Upper lobe of left lung (tissue), 6 donors: ENCODE results near the gene TEDC2. TPM values are rescaled to one million over a fixed set of nuclear protein-coding genes. Genes with fewer than 3 reads are reported as not detected.

Source experiments
- ATAC-seq, 2 donors: fragments of 200-7000 bp; cut with Tn5 transposase; one replicate each; pipeline ENCODE4 v1.9.1; 2022; ENCODE audit warnings: mild to moderate bottlenecking in 2 of 2, moderate library complexity in 2 of 2; ENCODE audit not compliant: low FRiP score in 2 of 2
- DNase-seq, 2 donors: peaks; one replicate each; pipeline ENCODE4 v3.0.0-alpha.2; 2019 to 2020
- H3K27ac ChIP-seq, 4 donors: fragments of 200-600 bp; sonication (generic); one replicate each; pipeline ENCODE4 v1.5.1; 2016 to 2019
- H3K27me3 ChIP-seq, 4 donors: fragments of 200-600 bp; sonication (generic); one replicate each; pipeline ENCODE4 v1.5.1; 2017 to 2019
- H3K36me3 ChIP-seq, 4 donors: fragments of 200-600 bp; sonication (generic); one replicate each; pipeline ENCODE4 v1.5.1; 2016 to 2019
- H3K4me1 ChIP-seq, 4 donors: fragments of 200-600 bp; sonication (generic); one replicate each; pipeline ENCODE4 v1.5.1; 2018 to 2019
- H3K4me3 ChIP-seq, 4 donors: fragments of 200-600 bp; sonication (generic); one replicate each; pipeline ENCODE4 v1.5.1; 2017 to 2019; ENCODE audit warnings: mild to moderate bottlenecking in 2 of 4, moderate library complexity in 1 of 4
- H3K9me3 ChIP-seq, 4 donors: fragments of 200-600 bp; sonication (generic); one replicate each; pipeline ENCODE4 v1.5.1; 2018 to 2019
- EP300 ChIP-seq, 4 donors: sonication (generic); formaldehyde crosslinking; IDR thresholded peaks; one replicate each; pipeline ENCODE4 v1.5.1; 2017; ENCODE audit warnings: antibody characterized with exemption in 4 of 4, control low read depth in 2 of 4
- POLR2A ChIP-seq, 4 donors: fragments of 450-650 bp; IDR thresholded peaks; one replicate each; pipeline ENCODE4 v1.5.1; 2016 to 2017; ENCODE audit warnings: antibody characterized with exemption in 4 of 4, mild to moderate bottlenecking in 2 of 4
- POLR2AphosphoS5 ChIP-seq, 2 donors: sonication (generic); formaldehyde crosslinking; IDR thresholded peaks; one replicate each; pipeline ENCODE4 v1.5.1; 2017; ENCODE audit warnings: antibody characterized with exemption in 2 of 2
- WGBS, 2 donors: methylation state at CpG; one replicate each; pipeline ENCODE4 v1.1.5; 2017 to 2018; 5-methylcytosine and 5-hydroxymethylcytosine counted together
- total RNA-seq, 6 donors: library from RNA; depleted of rRNA in 4 of 6; stranded (reverse); fragments of >200 nt in 4 of 6; gene quantifications; one replicate each; pipeline versions ENCODE4 v1.1.0 to v1.2.1, GENCODE V29; 2016 to 2021
- TF ChIP-seq, protein P1 (sequence below), 6 experiments: fragments of 450-650 bp in 4 of 6; fragments of 200-600 bp in 2 of 6; sonication (generic) in 2 of 6; IDR thresholded peaks; one replicate each; pipeline ENCODE4 v1.5.1; 2016 to 2019; ENCODE audit warnings: antibody characterized with exemption in 6 of 6
- donor health status: DM: no; HTN: no; CAD: no; lungs with moderate emphysema.
- donor health status: DM: no; HTN: yes; CAD: no; lungs with severe emphysema.

TEDC2 gene
- total RNA-seq, 6 donors from 2014 or later: 0.61 to 2.7 (median 1.7) TPM; not detected in 1

DNA sequence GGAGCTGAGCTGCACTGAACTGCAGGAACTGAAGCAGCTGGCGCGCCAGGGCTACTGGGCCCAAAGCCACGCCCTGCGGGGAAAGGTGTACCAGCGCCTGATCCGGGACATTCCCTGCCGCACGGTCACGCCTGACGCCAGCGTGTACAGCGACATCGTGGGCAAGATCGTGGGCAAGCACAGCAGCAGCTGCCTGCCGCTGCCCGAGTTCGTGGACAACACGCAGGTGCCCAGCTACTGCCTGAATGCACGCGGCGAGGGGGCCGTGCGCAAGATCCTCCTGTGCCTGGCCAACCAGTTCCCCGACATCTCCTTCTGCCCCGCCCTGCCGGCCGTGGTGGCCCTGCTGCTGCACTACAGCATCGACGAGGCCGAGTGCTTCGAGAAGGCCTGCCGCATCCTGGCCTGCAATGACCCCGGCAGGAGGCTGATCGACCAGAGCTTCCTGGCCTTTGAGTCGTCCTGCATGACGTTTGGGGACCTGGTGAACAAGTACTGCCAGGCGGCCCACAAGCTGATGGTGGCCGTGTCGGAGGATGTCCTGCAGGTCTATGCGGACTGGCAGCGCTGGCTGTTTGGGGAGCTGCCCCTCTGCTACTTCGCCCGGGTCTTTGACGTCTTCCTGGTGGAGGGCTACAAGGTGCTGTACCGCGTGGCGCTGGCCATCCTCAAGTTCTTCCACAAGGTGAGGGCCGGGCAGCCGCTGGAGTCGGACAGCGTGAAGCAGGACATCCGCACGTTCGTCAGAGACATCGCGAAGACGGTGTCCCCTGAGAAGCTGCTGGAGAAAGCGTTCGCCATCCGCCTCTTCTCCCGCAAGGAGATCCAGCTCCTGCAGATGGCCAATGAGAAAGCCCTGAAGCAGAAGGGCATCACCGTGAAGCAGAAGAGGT is 36.6 kb downstream of the TEDC2 start:
- Histone ChIP-seq H3K4me1 (peaks cover 25 to 61% (median 47%) of the 10 kb centered on the region in 4 donors), H3K27ac (peak overlapping the region in 2 of 4 donors; percentile 71 to 75), H3K36me3 (peaks cover 0 to 47% (median 18%) of the 10 kb centered on the region in 4 donors), H3K4me3 (no peak overlapping the region), H3K9me3 (no peaks in the 10 kb centered on the region), H3K27me3 (no peaks in the 10 kb centered on the region)
- DNase-seq (peak in 1 of 2 donors; percentile 81), ATAC-seq (no peak)
- WGBS, 2 donors: 95 to 96% methylated on average over 38 to 42 of the region's 62 CpGs
- TF ChIP-seq EP300 (IDR thresholded peaks at IDR 0.05): no peak
- TF ChIP-seq POLR2A (IDR thresholded peaks at IDR 0.05): no peak
- TF ChIP-seq, protein P1, sequence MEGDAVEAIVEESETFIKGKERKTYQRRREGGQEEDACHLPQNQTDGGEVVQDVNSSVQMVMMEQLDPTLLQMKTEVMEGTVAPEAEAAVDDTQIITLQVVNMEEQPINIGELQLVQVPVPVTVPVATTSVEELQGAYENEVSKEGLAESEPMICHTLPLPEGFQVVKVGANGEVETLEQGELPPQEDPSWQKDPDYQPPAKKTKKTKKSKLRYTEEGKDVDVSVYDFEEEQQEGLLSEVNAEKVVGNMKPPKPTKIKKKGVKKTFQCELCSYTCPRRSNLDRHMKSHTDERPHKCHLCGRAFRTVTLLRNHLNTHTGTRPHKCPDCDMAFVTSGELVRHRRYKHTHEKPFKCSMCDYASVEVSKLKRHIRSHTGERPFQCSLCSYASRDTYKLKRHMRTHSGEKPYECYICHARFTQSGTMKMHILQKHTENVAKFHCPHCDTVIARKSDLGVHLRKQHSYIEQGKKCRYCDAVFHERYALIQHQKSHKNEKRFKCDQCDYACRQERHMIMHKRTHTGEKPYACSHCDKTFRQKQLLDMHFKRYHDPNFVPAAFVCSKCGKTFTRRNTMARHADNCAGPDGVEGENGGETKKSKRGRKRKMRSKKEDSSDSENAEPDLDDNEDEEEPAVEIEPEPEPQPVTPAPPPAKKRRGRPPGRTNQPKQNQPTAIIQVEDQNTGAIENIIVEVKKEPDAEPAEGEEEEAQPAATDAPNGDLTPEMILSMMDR (IDR thresholded peaks at IDR 0.05): no peak
- TF ChIP-seq POLR2AphosphoS5 (IDR thresholded peaks at IDR 0.05): no peak

DNA sequence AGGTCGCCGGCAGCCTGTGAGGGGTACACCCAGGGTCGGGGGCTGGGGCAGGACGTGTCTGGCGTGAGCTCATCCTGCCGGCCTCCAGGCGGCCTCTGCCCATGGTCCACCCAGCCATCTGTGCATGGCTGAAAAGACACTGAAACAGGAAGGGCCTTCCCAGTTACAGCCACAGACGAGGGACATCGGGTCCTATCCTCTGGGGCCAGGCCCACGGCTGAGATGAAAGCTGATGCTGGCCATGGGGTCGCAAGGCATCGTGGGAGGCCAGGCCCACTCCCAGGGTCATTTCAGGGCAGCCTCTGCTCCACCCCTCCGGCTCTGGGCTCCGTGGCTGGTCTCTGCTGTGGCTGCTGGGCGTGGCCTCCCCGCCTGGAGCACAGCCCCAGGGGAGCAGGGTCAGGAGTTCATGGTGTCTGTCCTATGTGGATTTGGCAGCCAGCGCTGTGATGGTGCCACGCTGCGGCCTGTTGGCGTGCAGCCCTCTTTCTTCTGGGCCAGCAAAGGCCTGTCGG is 37.3 kb downstream of the TEDC2 start:
- no peak for TF ChIP-seq EP300 (IDR thresholded peaks at IDR 0.05)
- TF ChIP-seq, protein P1 (IDR thresholded peaks at IDR 0.05): no peak
- no peak overlapping the region for H3K4me3 ChIP-seq
- 69 to 74% methylated on average over 5 to 14 of the region's 21 CpGs for WGBS, 2 donors
- DNase-seq (peak; percentile 72 to 86), ATAC-seq (peak in 1 of 2 donors; percentile 28)
- H3K4me1 ChIP-seq: peaks cover 28 to 68% (median 54%) of the 10 kb centered on the region in 4 donors
- no peaks in the 10 kb centered on the region for H3K27me3 ChIP-seq
- peaks cover 0 to 52% (median 18%) of the 10 kb centered on the region in 4 donors for H3K36me3 ChIP-seq
- no peaks in the 10 kb centered on the region for H3K9me3 ChIP-seq
- H3K27ac ChIP-seq: peak overlapping the region in 2 of 4 donors; percentile 71 to 75

DNA sequence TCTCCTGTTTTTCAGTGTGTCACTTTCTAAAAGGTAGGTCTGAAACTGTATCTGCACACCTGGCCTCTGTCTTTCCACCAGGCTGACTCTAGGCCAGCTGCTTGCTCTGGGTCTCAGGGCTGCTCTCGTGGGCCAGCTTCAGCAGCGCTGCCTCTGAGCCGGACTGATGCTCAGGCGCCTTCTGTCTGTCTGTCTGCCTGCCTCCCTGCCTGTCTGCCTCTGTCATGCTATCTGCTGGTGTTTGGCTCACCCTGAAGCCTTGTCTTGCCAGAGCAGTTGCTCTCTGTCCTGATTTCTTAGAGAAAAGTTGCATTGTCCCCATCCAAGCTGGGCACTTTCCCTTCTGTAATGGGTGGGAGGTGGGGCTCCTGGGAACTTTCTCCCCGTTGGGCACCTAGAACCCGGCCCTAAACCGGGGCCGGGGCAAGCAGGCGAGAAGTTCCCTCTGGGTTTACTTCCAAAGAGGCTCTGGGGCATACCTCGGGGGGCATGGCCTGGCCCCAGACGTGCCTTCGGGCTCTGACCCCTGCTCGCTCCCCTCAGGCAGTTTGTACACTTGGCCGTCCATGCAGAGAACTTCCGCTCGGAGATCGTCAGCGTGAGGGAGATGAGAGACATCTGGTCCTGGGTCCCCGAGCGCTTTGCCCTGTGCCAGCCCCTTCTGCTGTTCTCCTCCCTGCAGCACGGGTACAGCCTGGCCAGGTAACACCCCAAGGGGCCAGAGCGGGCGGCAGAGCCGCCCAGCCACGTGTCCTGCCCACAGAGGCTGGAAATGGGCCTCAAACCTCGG is 38.0 kb downstream of the TEDC2 start:
- peaks cover 0 to 53% (median 18%) of the 10 kb centered on the region in 4 donors for H3K36me3 ChIP-seq
- peaks cover 34 to 75% (median 61%) of the 10 kb centered on the region in 4 donors for H3K4me1 ChIP-seq
- TF ChIP-seq POLR2A (IDR thresholded peaks at IDR 0.05) (no peak), EP300 (IDR thresholded peaks at IDR 0.05) (no peak), POLR2AphosphoS5 (IDR thresholded peaks at IDR 0.05) (peak in 1 of 2 donors; percentile 22)
- TF ChIP-seq, protein P1 (IDR thresholded peaks at IDR 0.05): no peak
- H3K9me3 ChIP-seq: no peaks in the 10 kb centered on the region
- H3K4me3 ChIP-seq: no peak overlapping the region
- H3K27me3 ChIP-seq: no peaks in the 10 kb centered on the region
- H3K27ac ChIP-seq: peak overlapping the region in 3 of 4 donors; percentile 53 to 75 (median 71)
- ATAC-seq: no peak
- 88 to 91% methylated on average over 14 to 26 of the region's 26 CpGs for WGBS, 2 donors
- DNase-seq: no peak

DNA sequence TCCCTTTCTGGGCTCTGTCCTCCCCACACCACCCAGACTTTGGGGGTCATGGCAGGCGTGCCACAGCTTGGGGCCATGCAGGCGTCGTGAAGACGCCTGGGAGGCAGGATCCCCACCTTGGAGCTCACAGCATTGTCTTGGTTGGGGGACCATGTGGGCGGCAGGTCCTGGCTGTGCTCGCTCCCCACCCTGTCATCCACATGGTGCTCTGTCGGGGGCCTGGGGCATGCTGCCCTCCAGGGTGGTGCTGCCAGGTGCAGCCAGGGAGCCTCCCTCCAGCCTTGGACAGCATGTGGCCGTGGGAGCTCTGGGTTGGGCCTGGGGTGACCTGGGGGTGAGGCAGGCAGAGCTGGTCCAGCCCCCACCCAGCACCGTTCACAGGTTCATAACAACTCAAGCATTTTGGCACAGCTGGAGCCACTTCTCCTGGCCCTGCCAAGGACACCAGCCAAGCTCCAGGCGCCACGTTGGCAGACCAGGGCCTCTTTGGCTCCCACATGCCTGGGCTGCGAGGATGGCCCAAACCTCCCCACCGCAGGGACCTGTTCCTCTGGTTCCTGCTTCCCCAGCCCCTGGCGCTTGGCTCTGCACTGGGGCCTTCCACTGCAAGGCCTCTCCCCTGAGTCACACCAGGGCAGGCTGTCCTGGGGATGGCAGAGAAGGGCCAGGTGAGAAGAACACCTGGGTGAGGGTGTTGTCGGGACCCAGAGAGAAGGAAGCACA is 38.8 kb downstream of the TEDC2 start:
- ATAC-seq (peak in 1 of 2 donors; percentile 59), DNase-seq (peak; percentile 73 to 90)
- no peaks in the 10 kb centered on the region for H3K27me3 ChIP-seq
- peaks cover 0 to 50% (median 18%) of the 10 kb centered on the region in 4 donors for H3K36me3 ChIP-seq
- peak overlapping the region in 3 of 4 donors; percentile 53 to 75 (median 71) for H3K27ac ChIP-seq
- peaks cover 34 to 74% (median 65%) of the 10 kb centered on the region in 4 donors for H3K4me1 ChIP-seq
- H3K4me3 ChIP-seq: no peak overlapping the region
- TF ChIP-seq, protein P1 (IDR thresholded peaks at IDR 0.05): no peak
- TF ChIP-seq EP300 (IDR thresholded peaks at IDR 0.05): peak in 1 of 4 donors; percentile 36
- TF ChIP-seq POLR2AphosphoS5 (IDR thresholded peaks at IDR 0.05): peak; percentile 30 to 54
- TF ChIP-seq POLR2A (IDR thresholded peaks at IDR 0.05): peak in 1 of 4 donors; percentile 27
- 64 to 81% methylated on average over 3 to 15 of the region's 15 CpGs for WGBS, 2 donors
- no peaks in the 10 kb centered on the region for H3K9me3 ChIP-seq
